Measurements from ENCODE around the gene SORCS2.

SORCS2 gene

GRCh38 chr4:7224878-7225533 lies 32.7 kb downstream of the SORCS2 start:
- DNase-seq = no peak

- no peak for DNase-seq
Observed at GRCh38 chr4:7226439-7226838, 34.1 kb downstream of the SORCS2 start.

GRCh38 chr4:7227008-7227407 lies 34.7 kb downstream of the SORCS2 start:
- DNase-seq = no peak

GRCh38 chr4:7228734-7229133 lies 36.4 kb downstream of the SORCS2 start:
- no peak for DNase-seq

- no peak for DNase-seq
Observed at GRCh38 chr4:7232061-7232650, 39.8 kb downstream of the SORCS2 start.

GRCh38 chr4:7233006-7233580 lies 40.8 kb downstream of the SORCS2 start:
- no peak for DNase-seq

GRCh38 chr4:7233601-7234000 lies 41.3 kb downstream of the SORCS2 start:
- no peak for DNase-seq

GRCh38 chr4:7234355-7235029 lies 42.2 kb downstream of the SORCS2 start:
- DNase-seq = no peak

- DNase-seq = no peak
Observed at GRCh38 chr4:7235030-7235380, 42.7 kb downstream of the SORCS2 start.

GRCh38 chr4:7236847-7237246 lies 44.5 kb downstream of the SORCS2 start:
- no peak for DNase-seq

- DNase-seq = no peak
Observed at GRCh38 chr4:7237873-7238272, 45.5 kb downstream of the SORCS2 start.

GRCh38 chr4:7238300-7238960 lies 46.1 kb downstream of the SORCS2 start:
- DNase-seq = no peak

- DNase-seq = no peak
Observed at GRCh38 chr4:7239101-7239820, 46.9 kb downstream of the SORCS2 start.

GRCh38 chr4:7239844-7240243 lies 47.5 kb downstream of the SORCS2 start:
- no peak for DNase-seq

- DNase-seq = no peak
Observed at GRCh38 chr4:7240306-7240705, 48.0 kb downstream of the SORCS2 start.

GRCh38 chr4:7241597-7242125 lies 49.3 kb downstream of the SORCS2 start:
- DNase-seq = no peak

- no peak for DNase-seq
Observed at GRCh38 chr4:7242766-7243165, 50.4 kb downstream of the SORCS2 start.

GRCh38 chr4:7243609-7244330 lies 51.4 kb downstream of the SORCS2 start:
- no peak for DNase-seq

GRCh38 chr4:7244331-7244665 lies 52.0 kb downstream of the SORCS2 start:
- DNase-seq = no peak

GRCh38 chr4:7244751-7245320 lies 52.5 kb downstream of the SORCS2 start:
- no peak for DNase-seq

GRCh38 chr4:7247521-7247920 lies 55.2 kb downstream of the SORCS2 start:
- DNase-seq = no peak

GRCh38 chr4:7247946-7248345 lies 55.6 kb downstream of the SORCS2 start:
- DNase-seq = no peak
